Transverse colon (tissue), 4 donors: ENCODE measurements around the gene MDP1. TPM values are rescaled to one million over a fixed set of nuclear protein-coding genes. Genes with fewer than 3 reads are reported as not detected.
"Not testable (repeated sequence)": the region's sequence is repeated elsewhere in the genome, so short reads cannot be mapped to it uniquely, and the experiment has no call there.

Experiments used
- DNase-seq: peaks from one replicate; pipeline ENCODE4 v3.0.0-alpha.2; 2019
- H3K27ac ChIP-seq, 4 donors: fragments of 200-600 bp; sonication (generic); 2 replicates each; pipeline ENCODE4 v1.5.1; 2016 to 2018; ENCODE audit warnings: inconsistent platforms in 4 of 4
- H3K27me3 ChIP-seq: fragments of 200-600 bp; sonication (generic); 2 replicates; pipeline ENCODE4 v1.5.1; 2017; ENCODE audit warnings: inconsistent platforms
- H3K36me3 ChIP-seq, 4 donors: fragments of 200-600 bp; sonication (generic); 2 replicates each; pipeline ENCODE4 v1.5.1; 2017 to 2019; ENCODE audit warnings: inconsistent platforms in 4 of 4
- H3K4me1 ChIP-seq, 4 donors: fragments of 200-600 bp; sonication (generic); 2 replicates each; pipeline ENCODE4 v1.5.1; 2017 to 2020; ENCODE audit warnings: inconsistent platforms in 4 of 4
- H3K4me3 ChIP-seq, 4 donors: fragments of 200-600 bp; sonication (generic); 1 replicate in 1 of 4; 2 replicates in 3 of 4; pipeline versions ENCODE4 v1.5.1 to v1.6.1; 2017 to 2019; ENCODE audit warnings: inconsistent platforms in 4 of 4
- H3K9me3 ChIP-seq, 2 donors: fragments of 200-600 bp; sonication (generic); 2 replicates each; pipeline ENCODE4 v1.5.1; 2017 to 2019; ENCODE audit warnings: inconsistent platforms in 2 of 2
- EP300 ChIP-seq: sonication (generic); formaldehyde crosslinking; IDR thresholded peaks from one replicate; pipeline ENCODE4 v1.6.1; 2017; ENCODE audit warnings: antibody characterized with exemption, low read depth
- POLR2A ChIP-seq: fragments of 450-650 bp; IDR thresholded peaks from one replicate; pipeline ENCODE4 v1.6.1; 2016; ENCODE audit warnings: antibody characterized with exemption, mild to moderate bottlenecking, moderate library complexity
- POLR2AphosphoS5 ChIP-seq, 3 donors: sonication (generic); formaldehyde crosslinking; IDR thresholded peaks; one replicate each; pipeline ENCODE4 v1.6.1; 2016; ENCODE audit warnings: antibody characterized with exemption in 3 of 3
- WGBS, 2 donors: methylation state at CpG; one replicate each; pipeline ENCODE4 v1.1.5; 2018; ENCODE audit warnings: low coverage in 1 of 2; 5-methylcytosine and 5-hydroxymethylcytosine counted together
- in situ Hi-C, 4 donors: fragments of 200-750 bp; cut with MboI; loops; one replicate each; pipeline versions ENCODE4 v1.15.0 to v1.15.1; 2017; ENCODE audit warnings: low sequenced_read_pairs in 3 of 4, low pct_ligation_motif_present in 1 of 4, low pct_unique_long_range_greater_than_20kb in 1 of 4
- intact Hi-C: fragments of 100-400 bp; cut with DNase I; formaldehyde crosslinking; loops from one replicate; pipeline ENCODE4 v1.15.1; 2023; ENCODE audit warnings: low total_unique reads
- total RNA-seq, 4 donors: library from RNA; depleted of rRNA; stranded (reverse); fragments of >200 nt; gene quantifications; one replicate each; pipeline ENCODE4 v1.1.0, GENCODE V29; 2016
- TF ChIP-seq, protein P1 (sequence below), 5 experiments: fragments of 200-600 bp in 3 of 5; fragments of 450-650 bp in 2 of 5; sonication (generic) in 3 of 5; IDR thresholded peaks; 1 replicate in 2 of 5; 2 replicates in 3 of 5; pipeline ENCODE4 v1.5.1; 2016 to 2017; ENCODE audit warnings: antibody characterized with exemption in 5 of 5, inconsistent platforms in 3 of 5, mild to moderate bottlenecking in 2 of 5, moderate library complexity in 1 of 5

Gene MDP1
- total RNA-seq, 4 donors from 2014 or later: 11.1 to 116 (median 40.2) TPM

DNA sequence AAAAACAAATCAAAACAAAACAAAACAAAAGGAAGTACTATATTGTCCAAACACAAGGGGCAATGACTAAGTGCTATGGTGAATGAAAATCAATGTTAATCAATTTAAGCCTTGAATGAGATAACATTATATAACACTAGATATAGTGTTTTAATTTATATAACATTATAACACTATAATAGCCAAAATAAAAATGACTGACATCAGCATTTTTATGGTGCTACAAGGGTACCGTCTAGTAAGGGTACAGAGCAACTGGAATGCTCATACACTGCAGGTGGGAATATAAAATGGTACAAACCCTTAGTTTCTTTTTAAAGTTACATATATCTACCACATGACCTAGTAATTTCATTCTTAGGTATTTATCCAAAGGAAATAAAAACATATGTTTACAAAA is 10.6 kb upstream of the MDP1 start:
- Histone ChIP-seq H3K4me1 (peaks cover 8 to 10% (median 10%) of the 10 kb centered on the region in 4 donors), H3K27me3 (no peaks in the 10 kb centered on the region), H3K4me3 (no peak overlapping the region), H3K27ac (no peak overlapping the region), H3K36me3 (peaks cover 0 to 7% (median 0%) of the 10 kb centered on the region in 4 donors), H3K9me3 (no peaks in the 10 kb centered on the region)
- TF ChIP-seq EP300 (no peak), POLR2A (no peak), POLR2AphosphoS5 (IDR thresholded peaks at IDR 0.05) (no peak)
- TF ChIP-seq, protein P1, sequence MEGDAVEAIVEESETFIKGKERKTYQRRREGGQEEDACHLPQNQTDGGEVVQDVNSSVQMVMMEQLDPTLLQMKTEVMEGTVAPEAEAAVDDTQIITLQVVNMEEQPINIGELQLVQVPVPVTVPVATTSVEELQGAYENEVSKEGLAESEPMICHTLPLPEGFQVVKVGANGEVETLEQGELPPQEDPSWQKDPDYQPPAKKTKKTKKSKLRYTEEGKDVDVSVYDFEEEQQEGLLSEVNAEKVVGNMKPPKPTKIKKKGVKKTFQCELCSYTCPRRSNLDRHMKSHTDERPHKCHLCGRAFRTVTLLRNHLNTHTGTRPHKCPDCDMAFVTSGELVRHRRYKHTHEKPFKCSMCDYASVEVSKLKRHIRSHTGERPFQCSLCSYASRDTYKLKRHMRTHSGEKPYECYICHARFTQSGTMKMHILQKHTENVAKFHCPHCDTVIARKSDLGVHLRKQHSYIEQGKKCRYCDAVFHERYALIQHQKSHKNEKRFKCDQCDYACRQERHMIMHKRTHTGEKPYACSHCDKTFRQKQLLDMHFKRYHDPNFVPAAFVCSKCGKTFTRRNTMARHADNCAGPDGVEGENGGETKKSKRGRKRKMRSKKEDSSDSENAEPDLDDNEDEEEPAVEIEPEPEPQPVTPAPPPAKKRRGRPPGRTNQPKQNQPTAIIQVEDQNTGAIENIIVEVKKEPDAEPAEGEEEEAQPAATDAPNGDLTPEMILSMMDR (IDR thresholded peaks at IDR 0.05): no peak
- DNase-seq: no peak
- WGBS, 2 donors: 67 to 80% methylated on average over 1 of the region's 1 CpG
- intact Hi-C loops (no loop called here), in situ Hi-C loops (loop anchor here in 3 of 4 donors (25.0 kb wide), 1 partner anchor 211 kb away; the partner anchor contains the start of genes CBLN3 (in 3 of the 3), KHNYN (in 3 of the 3) and SDR39U1 (in 3 of the 3))

- no peaks in the 10 kb centered on the region for H3K27me3 ChIP-seq
- DNase-seq: no peak
- WGBS, 2 donors: 84 to 94% methylated on average over 2 to 7 of the region's 7 CpGs
- no peaks in the 10 kb centered on the region for H3K4me1 ChIP-seq
- in situ Hi-C loops (loop anchor here in 3 of 4 donors (25.0 kb wide), 1 partner anchor 213 kb away; the partner anchor contains the start of genes CBLN3 (in 3 of the 3), KHNYN (in 3 of the 3) and SDR39U1 (in 3 of the 3)), intact Hi-C loops (no loop called here)
- peaks cover 0 to 7% (median 0%) of the 10 kb centered on the region in 4 donors for H3K36me3 ChIP-seq
- TF ChIP-seq, protein P1 (IDR thresholded peaks at IDR 0.05): no peak
- no peak for TF ChIP-seq POLR2AphosphoS5 (IDR thresholded peaks at IDR 0.05)
- no peak for TF ChIP-seq EP300
- no peak for TF ChIP-seq POLR2A
- no peak overlapping the region for H3K4me3 ChIP-seq
- H3K9me3 ChIP-seq: no peaks in the 10 kb centered on the region
- no peak overlapping the region for H3K27ac ChIP-seq
Observed at GRCh38 chr14:24224618-24225071, 8.8 kb upstream of the MDP1 start.

DNA sequence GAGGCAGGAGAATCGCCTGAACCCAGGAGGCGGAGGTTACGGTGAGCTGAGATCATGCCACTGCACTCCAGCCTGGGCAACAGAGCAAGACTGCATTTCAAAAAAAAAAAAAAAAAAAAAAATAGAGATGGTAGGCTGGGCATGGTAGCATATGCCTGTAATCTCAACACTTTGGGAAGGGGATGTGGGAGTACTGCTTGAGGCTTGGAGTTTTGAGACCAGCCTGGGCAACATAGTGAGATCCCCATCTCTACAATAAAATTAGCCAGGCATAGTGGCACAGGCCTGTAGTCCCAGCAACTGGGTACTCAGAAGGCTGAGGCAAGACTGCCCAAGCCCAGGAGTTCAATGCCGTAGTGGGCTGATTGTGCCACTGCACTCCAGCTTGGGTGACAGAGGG is 7.1 kb upstream of the MDP1 start:
- H3K36me3 ChIP-seq, H3K4me1 ChIP-seq, H3K27ac ChIP-seq, intact Hi-C loops, H3K4me3 ChIP-seq, H3K27me3 ChIP-seq, in situ Hi-C loops, H3K9me3 ChIP-seq, DNase-seq: not testable (repeated sequence)
- 90 to 97% methylated on average over 1 to 4 of the region's 4 CpGs for WGBS, 2 donors

- H3K36me3 ChIP-seq: no peaks in the 10 kb centered on the region
- TF ChIP-seq POLR2A (no peak), POLR2AphosphoS5 (IDR thresholded peaks at IDR 0.05) (no peak), EP300 (no peak)
- TF ChIP-seq, protein P1 (IDR thresholded peaks at IDR 0.05): no peak
- H3K9me3 ChIP-seq: no peaks in the 10 kb centered on the region
- 61 to 63% methylated on average over 3 of the region's 3 CpGs for WGBS, 2 donors
- DNase-seq: no peak
- H3K4me1 ChIP-seq: peaks cover 4 to 13% (median 5%) of the 10 kb centered on the region in 4 donors
- intact Hi-C loops (no loop called here), in situ Hi-C loops (no loop called here)
- H3K27ac ChIP-seq: no peak overlapping the region
- no peak overlapping the region for H3K4me3 ChIP-seq
- no peaks in the 10 kb centered on the region for H3K27me3 ChIP-seq
Observed at GRCh38 chr14:24219521-24219920, 3.7 kb upstream of the MDP1 start.

DNA sequence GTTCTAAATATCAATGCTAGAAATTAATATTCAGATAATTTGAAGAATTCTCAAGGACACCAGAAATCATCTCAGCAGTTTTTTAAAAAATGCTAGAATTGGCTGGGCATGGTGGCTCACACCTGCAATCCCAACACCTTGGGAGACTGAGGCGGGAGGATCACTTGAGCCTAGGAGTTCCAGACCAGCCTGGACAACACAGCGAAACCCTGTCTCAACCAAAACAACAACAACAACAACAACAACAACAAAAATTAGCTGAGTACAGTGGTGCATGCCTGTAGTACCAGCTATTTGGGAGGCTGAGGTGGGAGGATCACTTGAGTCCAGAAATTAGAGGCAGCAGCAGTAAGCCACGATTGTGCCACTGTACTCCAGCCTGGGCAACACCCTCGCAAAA is 3.2 kb upstream of the MDP1 start:
- Histone ChIP-seq H3K4me3 (no peak overlapping the region), H3K36me3 (no peaks in the 10 kb centered on the region), H3K27me3 (no peaks in the 10 kb centered on the region), H3K27ac (no peak overlapping the region), H3K9me3 (no peaks in the 10 kb centered on the region), H3K4me1 (peaks cover 4 to 18% (median 8%) of the 10 kb centered on the region in 4 donors)
- in situ Hi-C loops (no loop called here), intact Hi-C loops (no loop called here)
- TF ChIP-seq EP300 (no peak), POLR2A (no peak), POLR2AphosphoS5 (IDR thresholded peaks at IDR 0.05) (no peak)
- TF ChIP-seq, protein P1 (IDR thresholded peaks at IDR 0.05): no peak
- 84% methylated on average over 4 of the region's 4 CpGs; no CpG with 5 or more reads in 1 of the 2 donors for WGBS, 2 donors
- DNase-seq: no peak

GRCh38 chr14:24216876-24217275 is 1.0 kb upstream of the MDP1 start:
- peaks cover 15 to 31% (median 18%) of the 10 kb centered on the region in 4 donors for H3K4me1 ChIP-seq
- intact Hi-C loops, H3K36me3 ChIP-seq, in situ Hi-C loops, DNase-seq, H3K27me3 ChIP-seq, H3K4me3 ChIP-seq, H3K9me3 ChIP-seq, H3K27ac ChIP-seq: not testable (repeated sequence)
- 94% methylated on average over 1 of the region's 1 CpG; no CpG with 5 or more reads in 1 of the 2 donors for WGBS, 2 donors
